ENCODE results near the gene SH2B3. TPM values are rescaled to one million over a fixed set of nuclear protein-coding genes. Genes with fewer than 3 reads are reported as not detected.

SH2B3 gene
- total RNA-seq, 1 experiment from 2014 or later, result 7.7 TPM

DNA sequence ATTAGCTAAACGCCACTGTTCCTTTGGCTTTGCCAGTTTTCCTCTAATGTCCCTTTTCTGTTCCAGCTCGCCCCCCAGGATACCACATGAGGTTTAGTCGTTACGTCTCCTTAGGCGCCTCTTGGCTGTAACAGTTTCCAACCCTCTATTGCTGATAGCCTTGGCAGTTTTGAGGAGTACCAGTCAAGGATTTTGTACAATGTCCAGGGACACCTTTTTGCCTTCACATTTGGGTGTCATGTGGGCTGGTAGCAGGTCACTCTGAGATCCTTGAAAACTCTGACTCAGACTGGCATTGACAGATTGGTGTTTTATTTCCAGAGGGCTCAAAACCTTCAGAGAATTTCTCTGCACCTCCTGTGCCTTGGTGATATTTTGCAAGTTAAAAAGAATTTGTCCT is 14.1 kb downstream of the SH2B3 start:
- no peak for DNase-seq (ENCODE audit: low read depth)
- in situ Hi-C loops (cut with HindIII; ENCODE audit: low pct_unique_long_range_greater_than_20kb, low sequenced_read_pairs), result no loop called here

- no peak for DNase-seq (ENCODE audit: low read depth)
- in situ Hi-C loops (cut with HindIII; ENCODE audit: low pct_unique_long_range_greater_than_20kb, low sequenced_read_pairs), result no loop called here
Measured at GRCh38 chr12:111420494-111420893, 14.8 kb downstream of the SH2B3 start.

DNA sequence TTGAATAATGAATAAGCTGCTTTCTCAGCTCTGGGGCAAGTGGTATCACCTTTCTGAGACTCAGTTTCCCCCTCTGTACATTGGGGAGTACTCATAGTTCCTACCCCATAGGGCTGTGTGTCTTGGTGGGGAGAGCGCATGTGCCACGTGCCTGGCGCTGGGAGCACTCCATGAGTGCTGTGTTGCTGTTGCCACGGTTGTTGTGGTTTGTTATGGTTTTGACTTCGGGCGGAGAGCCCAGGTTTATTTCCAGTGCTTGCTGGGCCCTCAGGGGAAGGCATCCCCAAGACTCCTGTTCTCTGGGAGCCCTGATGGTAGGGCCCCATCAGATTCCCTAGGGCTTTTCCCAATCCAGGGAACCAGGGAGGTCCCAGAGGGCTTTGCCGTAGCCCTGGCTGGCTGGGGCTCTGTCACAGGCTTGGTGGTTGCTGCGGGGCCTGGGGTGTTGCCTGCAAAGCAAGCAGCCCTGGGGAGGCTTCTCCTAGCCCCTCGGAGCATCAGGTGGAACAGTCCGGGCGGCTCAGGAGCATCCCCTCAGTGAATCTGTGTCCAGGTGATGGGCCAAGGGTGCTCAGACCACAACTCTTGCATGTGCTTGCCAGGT is 18.6 kb downstream of the SH2B3 start:
- in situ Hi-C loops (cut with HindIII; ENCODE audit: low pct_unique_long_range_greater_than_20kb, low sequenced_read_pairs), result no loop called here

DNA sequence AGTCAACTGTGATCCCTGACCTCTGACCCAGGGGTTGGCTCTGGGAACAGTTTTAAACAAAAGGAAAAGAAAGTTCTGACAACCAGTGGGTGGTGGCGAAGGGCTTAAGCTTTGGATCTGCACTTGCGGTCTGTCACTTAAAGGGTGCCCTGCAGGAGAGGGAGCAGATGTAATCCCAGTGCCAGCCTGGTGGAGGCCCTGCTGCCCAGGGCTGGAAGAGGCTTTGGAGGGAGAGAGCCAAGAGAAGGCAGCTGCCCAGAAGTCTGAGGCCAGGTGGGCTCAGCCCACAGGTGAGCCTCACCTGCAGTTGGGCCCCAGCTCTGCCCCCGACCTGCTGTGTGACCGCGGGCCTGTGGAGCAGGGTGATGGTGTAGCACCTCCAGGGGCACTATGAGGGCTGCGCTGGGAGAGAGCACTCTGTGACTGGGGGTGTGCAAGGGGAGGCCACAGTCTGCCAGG is 19.1 kb downstream of the SH2B3 start:
- no peak for DNase-seq (ENCODE audit: low read depth)
- in situ Hi-C loops (cut with HindIII; ENCODE audit: low pct_unique_long_range_greater_than_20kb, low sequenced_read_pairs), result no loop called here

More for the DNA sequence above, 18.6 kb downstream of the SH2B3 start:
- no peak for DNase-seq (ENCODE audit: low read depth)

GRCh38 chr12:111425655-111426054 is 19.9 kb downstream of the SH2B3 start:
- in situ Hi-C loops (cut with HindIII; ENCODE audit: low pct_unique_long_range_greater_than_20kb, low sequenced_read_pairs), result no loop called here
- DNase-seq (ENCODE audit: low read depth), result no peak

DNA sequence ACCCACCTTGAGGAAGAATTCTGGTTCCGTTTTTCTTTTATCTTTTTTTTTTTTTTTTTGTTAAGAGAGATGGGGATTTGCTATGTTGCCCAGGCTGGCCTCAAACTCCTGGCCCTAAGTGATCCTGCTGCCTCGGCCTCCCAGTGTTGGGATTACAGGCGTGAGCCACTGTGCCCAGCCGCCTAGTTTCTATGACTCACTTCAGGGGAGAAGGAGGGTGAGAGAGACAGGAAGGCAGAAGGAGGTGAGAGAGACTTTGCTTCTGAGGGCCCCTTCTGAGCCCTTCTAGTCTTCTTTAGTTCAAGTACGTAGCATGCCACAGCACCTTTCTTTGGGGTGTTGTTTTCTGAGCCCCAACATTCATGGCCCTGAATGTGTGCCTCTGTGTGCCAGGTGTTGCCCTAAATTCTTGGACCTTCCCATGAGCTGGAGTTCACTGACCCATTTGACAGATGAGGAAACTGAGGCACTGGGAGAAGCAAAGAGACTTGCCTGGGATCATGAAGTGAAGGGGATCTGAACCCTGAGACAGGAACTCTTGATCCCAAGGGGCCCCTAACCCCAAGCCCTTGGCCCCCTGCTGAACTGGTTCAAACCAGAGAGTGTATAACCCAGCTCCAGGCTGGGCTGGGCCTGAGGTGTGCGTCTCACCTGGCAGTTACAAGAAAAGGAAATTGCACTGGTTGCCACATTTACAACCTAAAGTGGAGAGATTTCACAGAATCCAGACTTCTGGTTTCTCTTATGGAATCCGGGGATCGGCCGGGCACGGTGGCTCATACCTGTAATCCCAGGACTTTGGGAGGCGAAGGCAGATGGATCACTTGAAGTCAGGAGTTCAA is 20.8 kb downstream of the SH2B3 start:
- in situ Hi-C loops (cut with HindIII; ENCODE audit: low pct_unique_long_range_greater_than_20kb, low sequenced_read_pairs), result no loop called here
- no peak for DNase-seq (ENCODE audit: low read depth)

DNA sequence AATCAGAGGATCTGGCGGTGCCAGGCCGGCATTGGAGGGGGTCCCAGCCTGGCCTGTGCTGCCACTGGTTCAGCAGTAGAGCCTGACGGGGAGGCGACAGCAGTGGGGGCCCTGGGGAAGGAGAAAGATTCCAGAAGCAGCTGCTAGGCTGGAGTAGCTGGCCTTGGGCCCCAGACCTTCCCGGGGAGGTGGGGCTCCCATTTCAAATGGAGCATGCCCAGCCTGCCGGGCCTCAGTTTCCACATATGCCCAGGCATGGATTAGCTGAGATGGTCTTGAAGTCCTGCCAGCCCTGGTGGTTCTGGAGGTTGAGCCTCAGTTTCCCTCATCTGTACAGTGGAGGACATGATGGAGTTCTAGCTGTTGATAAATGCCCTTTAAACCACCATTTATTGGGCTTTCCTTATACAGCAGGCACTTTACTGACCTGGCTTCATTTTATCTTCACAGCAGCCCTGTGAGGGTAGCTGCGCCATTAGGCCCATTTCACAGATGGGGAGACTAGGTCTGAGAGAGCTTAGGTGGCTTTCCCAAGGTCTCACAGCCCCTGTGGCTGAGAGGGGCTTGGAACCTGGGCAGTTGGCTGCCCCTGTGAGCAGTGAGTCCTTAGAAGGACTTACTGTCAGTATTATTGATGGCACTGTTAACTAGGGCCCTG is 21.8 kb downstream of the SH2B3 start:
- in situ Hi-C loops (cut with HindIII; ENCODE audit: low pct_unique_long_range_greater_than_20kb, low sequenced_read_pairs), result no loop called here
- DNase-seq (ENCODE audit: low read depth), result no peak

DNA sequence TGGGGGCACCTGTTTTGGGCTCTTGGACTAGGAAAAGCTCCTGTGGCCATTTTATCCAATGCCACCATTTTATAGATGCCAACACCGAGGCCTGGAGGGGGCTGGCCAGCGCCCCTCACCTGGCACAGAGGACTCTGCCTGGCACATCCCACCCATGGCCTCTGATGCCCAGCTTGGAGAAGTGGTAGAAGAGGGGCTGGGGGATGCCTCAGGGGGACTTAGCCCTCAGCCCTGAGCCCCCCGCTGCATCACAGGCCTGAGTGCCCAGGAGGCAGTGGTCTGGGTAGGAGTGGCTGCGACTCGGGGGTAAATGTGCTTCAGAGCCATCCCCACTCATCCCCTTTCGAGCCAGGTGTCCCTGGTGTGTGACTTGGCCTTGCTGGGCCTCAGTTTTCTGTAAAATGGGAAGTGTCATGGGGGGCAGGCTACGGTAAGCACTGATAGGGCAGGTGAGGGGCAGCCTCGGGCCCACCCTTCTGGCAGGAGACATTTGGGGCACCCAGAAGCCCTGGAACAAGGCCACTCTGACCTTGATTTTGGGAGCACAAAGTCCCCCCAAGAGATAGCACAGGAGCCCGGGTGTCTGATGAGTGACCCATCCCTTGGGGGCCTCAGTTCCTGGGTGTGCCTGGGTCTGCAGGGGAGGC is 22.5 kb downstream of the SH2B3 start:
- in situ Hi-C loops (cut with HindIII; ENCODE audit: low pct_unique_long_range_greater_than_20kb, low sequenced_read_pairs), result no loop called here
- DNase-seq (ENCODE audit: low read depth), result no peak

- no peak for DNase-seq (ENCODE audit: low read depth)
- in situ Hi-C loops (cut with HindIII; ENCODE audit: low pct_unique_long_range_greater_than_20kb, low sequenced_read_pairs), result no loop called here
Measured at GRCh38 chr12:111428728-111429175, 23.0 kb downstream of the SH2B3 start.

- in situ Hi-C loops (cut with HindIII; ENCODE audit: low pct_unique_long_range_greater_than_20kb, low sequenced_read_pairs), result no loop called here
- no peak for DNase-seq (ENCODE audit: low read depth)
Measured at GRCh38 chr12:111429828-111430432, 24.2 kb downstream of the SH2B3 start.

DNA sequence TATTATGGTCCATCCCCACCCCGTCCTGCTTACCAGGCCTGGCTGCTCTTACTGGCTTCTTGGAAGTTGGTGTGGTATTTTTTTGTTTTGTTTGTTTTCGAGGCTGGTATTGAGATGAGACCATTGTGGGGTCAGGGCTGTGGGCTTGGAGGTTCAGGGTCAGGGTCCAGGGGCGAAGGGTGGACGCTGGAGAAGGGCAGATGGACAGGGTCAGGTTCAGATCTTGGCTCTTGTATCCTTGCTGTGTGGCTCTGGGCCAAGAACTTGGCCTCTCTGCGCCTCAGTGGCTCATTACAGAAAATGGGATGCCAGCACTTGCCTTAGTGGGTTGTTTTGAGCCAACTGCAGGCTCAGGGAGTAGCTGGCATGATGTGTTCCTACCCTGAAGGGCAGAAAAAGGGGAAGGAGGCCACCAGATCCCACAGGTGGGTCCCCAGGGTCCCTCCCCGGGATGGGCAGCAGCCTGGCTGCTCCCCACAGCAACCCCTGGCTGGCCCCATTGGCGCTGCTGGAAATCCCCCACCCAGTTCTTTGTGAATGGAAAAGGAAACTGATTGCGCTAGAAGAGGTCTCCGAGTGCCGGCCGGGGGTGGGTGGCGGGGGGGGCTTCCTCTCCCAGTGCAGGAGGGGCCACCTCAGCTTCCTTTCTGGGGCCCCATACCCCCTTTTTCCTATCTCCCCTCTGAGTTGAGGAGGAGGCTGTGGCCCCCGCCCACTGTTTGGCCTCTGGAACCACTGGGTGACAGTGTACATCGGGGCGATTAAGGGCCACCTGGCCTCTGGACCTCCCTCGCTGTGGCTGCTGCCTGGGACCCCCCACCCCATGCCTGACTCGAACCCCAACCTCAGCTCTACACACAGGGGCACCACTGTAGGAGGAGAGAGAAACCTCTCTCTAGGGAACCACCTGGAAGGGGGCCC is 25.0 kb downstream of the SH2B3 start:
- in situ Hi-C loops (cut with HindIII; ENCODE audit: low pct_unique_long_range_greater_than_20kb, low sequenced_read_pairs), result no loop called here
- no peak for DNase-seq (ENCODE audit: low read depth)

DNA sequence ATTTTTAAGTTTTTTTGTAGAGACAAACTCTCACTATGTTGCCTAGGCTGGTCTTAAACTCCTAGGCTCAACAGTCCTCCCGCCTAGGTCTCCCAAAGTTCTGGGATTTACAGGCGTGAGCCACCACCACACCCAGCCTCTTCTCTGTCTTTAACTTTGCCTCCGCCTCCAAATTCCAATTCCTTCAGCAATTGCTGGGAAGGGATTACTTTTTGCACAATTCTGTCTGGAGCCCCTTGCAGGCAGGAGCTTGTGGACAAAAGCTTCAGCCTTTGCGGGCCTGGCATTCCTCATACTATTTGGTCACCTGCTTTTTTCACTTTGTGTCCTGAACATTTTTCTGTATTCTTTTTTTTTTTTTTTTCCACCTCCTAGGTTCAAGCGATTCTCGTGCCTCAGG is 26.0 kb downstream of the SH2B3 start:
- DNase-seq (ENCODE audit: low read depth), result no peak
- in situ Hi-C loops (cut with HindIII; ENCODE audit: low pct_unique_long_range_greater_than_20kb, low sequenced_read_pairs), result no loop called here

DNA sequence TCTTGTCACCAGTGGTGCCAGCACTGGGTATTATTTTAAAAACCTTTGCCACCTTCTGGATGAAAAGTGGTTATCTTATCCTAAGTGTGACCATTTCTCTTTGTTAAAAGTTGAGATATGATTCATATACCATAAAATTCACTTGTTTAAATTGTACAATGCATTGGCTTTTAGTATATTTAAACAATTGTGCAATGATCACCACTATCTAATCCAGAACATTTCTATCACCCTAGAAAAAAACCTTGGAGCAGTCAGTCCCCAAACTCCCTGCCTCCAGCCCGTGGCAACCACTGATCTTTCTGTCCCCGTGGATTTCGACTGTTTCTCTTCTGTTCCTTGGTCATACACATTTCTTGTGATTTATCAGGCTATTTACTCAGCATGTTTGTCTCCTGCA is 28.3 kb downstream of the SH2B3 start:
- no peak for DNase-seq (ENCODE audit: low read depth)
- in situ Hi-C loops (cut with HindIII; ENCODE audit: low pct_unique_long_range_greater_than_20kb, low sequenced_read_pairs), result no loop called here

DNA sequence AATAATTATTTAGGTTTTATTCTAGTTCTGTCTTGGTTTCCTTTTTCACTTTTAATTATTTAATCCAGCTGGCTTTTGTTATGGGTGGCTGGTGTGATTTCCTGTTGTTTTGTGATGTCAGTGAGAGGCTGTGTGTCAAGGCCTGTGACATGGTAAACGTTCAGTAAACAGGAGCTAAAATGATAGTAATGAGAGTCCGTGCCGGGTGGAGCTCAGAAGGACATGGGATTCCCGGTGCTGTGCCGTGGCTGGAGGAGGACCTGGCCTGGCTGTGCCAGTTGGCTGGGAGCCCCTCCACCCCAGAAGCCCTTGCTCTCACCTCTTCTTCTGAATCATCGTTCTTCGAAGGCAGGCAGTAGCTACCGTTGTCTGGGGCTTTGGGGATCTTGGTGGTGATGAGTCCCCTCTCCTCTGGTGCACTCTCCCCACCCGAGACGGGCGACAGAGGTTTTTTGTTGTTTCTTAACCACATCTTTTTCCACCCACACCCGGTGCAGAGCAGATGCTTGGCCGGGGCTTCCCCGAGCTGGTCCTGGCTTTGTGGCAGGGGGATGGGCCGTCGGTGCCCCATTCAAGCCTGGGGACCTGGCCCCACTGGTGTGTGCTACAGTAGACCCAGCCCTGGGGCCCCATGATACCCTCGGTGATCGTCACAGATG is 29.1 kb downstream of the SH2B3 start:
- DNase-seq (ENCODE audit: low read depth), result no peak

GRCh38 chr12:111435661-111436201 is 30.0 kb downstream of the SH2B3 start:
- DNase-seq (ENCODE audit: low read depth), result no peak
- in situ Hi-C loops (cut with HindIII; ENCODE audit: low pct_unique_long_range_greater_than_20kb, low sequenced_read_pairs), result no loop called here

More for the DNA sequence above, 29.1 kb downstream of the SH2B3 start:
- in situ Hi-C loops (cut with HindIII; ENCODE audit: low pct_unique_long_range_greater_than_20kb, low sequenced_read_pairs), result no loop called here

DNA sequence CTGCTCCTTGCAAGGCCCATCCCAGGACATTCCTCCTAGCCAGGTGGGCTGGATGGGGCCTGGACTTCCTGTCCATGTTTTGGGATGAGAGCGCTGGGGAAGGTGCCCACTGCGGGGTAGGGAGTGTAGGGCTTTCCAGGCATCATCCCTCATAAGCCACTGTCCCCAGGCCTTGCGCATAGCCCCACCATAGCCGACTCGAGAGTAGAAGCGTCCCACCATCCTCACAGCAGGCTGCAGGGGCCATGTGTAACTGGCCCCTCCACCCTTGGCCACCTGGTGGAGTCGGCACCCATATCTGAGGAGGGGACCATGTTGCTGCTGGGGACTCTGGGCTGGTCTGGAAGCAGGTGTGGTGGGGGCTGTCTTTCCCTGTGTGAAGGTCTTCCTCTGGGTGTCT is 30.5 kb downstream of the SH2B3 start:
- in situ Hi-C loops (cut with HindIII; ENCODE audit: low pct_unique_long_range_greater_than_20kb, low sequenced_read_pairs), result no loop called here
- no peak for DNase-seq (ENCODE audit: low read depth)

- DNase-seq (ENCODE audit: low read depth), result no peak
- in situ Hi-C loops (cut with HindIII; ENCODE audit: low pct_unique_long_range_greater_than_20kb, low sequenced_read_pairs), result no loop called here
Measured at GRCh38 chr12:111436811-111437210, 31.1 kb downstream of the SH2B3 start.
